HEK293T (cell line): ENCODE data around the gene STRN3.

Experiments
- CTBP1 ChIP-seq: fragments of 450-650 bp; IDR thresholded peaks from 2 replicates; pipeline ENCODE4 v1.6.1; 2016; ENCODE audit warnings: borderline replicate concordance
- FOXK2 ChIP-seq: fragments of 450-650 bp; IDR thresholded peaks from 2 replicates; pipeline ENCODE4 v1.6.1; 2016; ENCODE audit warnings: mild to moderate bottlenecking
- FOXM1 ChIP-seq: fragments of 450-650 bp; IDR thresholded peaks from 2 replicates; pipeline ENCODE4 v1.6.1; 2017; ENCODE audit warnings: mild to moderate bottlenecking, borderline replicate concordance
- L3MBTL2 ChIP-seq: fragments of 450-650 bp; conservative IDR thresholded peaks from 2 replicates; pipeline ENCODE4 v1.6.1; 2016; ENCODE audit warnings: mild to moderate bottlenecking
- NFRKB ChIP-seq: fragments of 450-650 bp; IDR thresholded peaks from 2 replicates; pipeline ENCODE4 v1.6.1; 2016; ENCODE audit warnings: mild to moderate bottlenecking, moderate library complexity

DNA sequence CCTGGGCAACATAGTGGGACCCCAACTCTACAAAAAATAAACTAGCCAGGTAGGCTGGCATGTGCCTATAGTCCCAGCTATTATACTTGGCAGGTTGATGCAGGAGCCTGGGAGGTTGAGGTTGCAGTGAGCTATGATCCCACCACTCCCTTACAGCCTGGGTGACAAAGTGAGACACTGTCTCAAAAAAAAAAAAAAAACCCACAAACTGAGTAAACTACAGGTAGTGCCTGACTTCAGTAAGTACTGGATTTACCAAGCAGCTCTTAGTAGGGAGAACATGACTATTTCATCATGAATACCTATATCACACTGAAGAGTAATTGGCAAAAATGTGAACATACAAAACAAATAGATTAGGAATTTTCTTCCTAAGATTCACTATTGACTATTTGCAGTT, 33.1 kb downstream of the STRN3 start:
- TF ChIP-seq NFRKB = no peak
- TF ChIP-seq CTBP1 = no peak
- TF ChIP-seq FOXK2 = no peak
- no peak for TF ChIP-seq FOXM1
- TF ChIP-seq L3MBTL2 = no peak
